Ovary (tissue), 3 donors: ENCODE data around the gene SELENOM.
"Not testable (repeated sequence)": the region's sequence is repeated elsewhere in the genome, so short reads cannot be mapped to it uniquely, and the experiment has no call there.

Source experiments
- CTCF ChIP-seq, 3 donors: fragments of 450-650 bp in 2 of 3; fragments of 200-600 bp in 1 of 3; IDR thresholded peaks; one replicate each; pipeline versions ENCODE4 v1.5.1 to v1.8.0; 2016 to 2022; ENCODE audit warnings: antibody characterized with exemption in 3 of 3, mild to moderate bottlenecking in 1 of 3
- EP300 ChIP-seq: sonication (generic); formaldehyde crosslinking; IDR thresholded peaks from one replicate; pipeline ENCODE4 v1.6.1; 2017; ENCODE audit warnings: antibody characterized with exemption
- POLR2A ChIP-seq: fragments of 450-650 bp; IDR thresholded peaks from one replicate; pipeline ENCODE4 v1.6.1; 2017; ENCODE audit warnings: antibody characterized with exemption, mild to moderate bottlenecking, moderate library complexity
- donor health status: DM: no; HTN: no; CAD: no.

- TF ChIP-seq CTCF (IDR thresholded peaks at IDR 0.05); POLR2A; EP300: not testable (repeated sequence)
Measured at GRCh38 chr22:31078389-31078788, 29.0 kb downstream of the SELENOM start.
